OCI-LY1 (cell line): ENCODE data around the gene LCP2.

Experiments
- H2AFZ ChIP-seq: fragments of 200-600 bp; sonication (generic), shearing (Covaris generic); 2 replicates; pipeline ENCODE4 v1.6.0; 2014; ENCODE audit warnings: antibody characterized with exemption, mild to moderate bottlenecking, low read length
- H3F3A ChIP-seq: fragments of 200-600 bp; sonication (generic), shearing (Covaris generic); 2 replicates; pipeline ENCODE4 v1.6.0; 2014; ENCODE audit warnings: mild to moderate bottlenecking, antibody characterized with exemption, low read length, moderate library complexity; ENCODE audit not compliant: insufficient read depth
- H3K27ac ChIP-seq: fragments of 200-600 bp; sonication (generic); 2 replicates; pipeline ENCODE4 v1.5.1; 2014; ENCODE audit warnings: low read length, mixed run types, mild to moderate bottlenecking, low read depth; ENCODE audit not compliant: poor library complexity, severe bottlenecking
- H3K27me3 ChIP-seq: fragments of 200-600 bp; sonication (generic); 2 replicates; pipeline ENCODE4 v1.6.0; 2014; ENCODE audit warnings: antibody characterized with exemption, mild to moderate bottlenecking, low read length, moderate library complexity; ENCODE audit not compliant: insufficient read depth
- H3K36me3 ChIP-seq: fragments of 200-600 bp; sonication (generic); 2 replicates; pipeline ENCODE4 v1.6.1; 2014; ENCODE audit warnings: mild to moderate bottlenecking, antibody characterized with exemption, low read length, moderate library complexity, mixed read lengths; ENCODE audit not compliant: insufficient read depth
- H3K4me1 ChIP-seq: fragments of 200-600 bp; sonication (generic); 2 replicates; pipeline ENCODE4 v1.5.1; 2014; ENCODE audit warnings: mild to moderate bottlenecking, low read length, moderate library complexity; ENCODE audit not compliant: insufficient read depth, severe bottlenecking
- H3K4me2 ChIP-seq: fragments of 200-600 bp; sonication (generic), shearing (Covaris generic); 2 replicates; pipeline ENCODE4 v1.6.1; 2014; ENCODE audit warnings: low read length
- H3K4me3 ChIP-seq: fragments of 200-600 bp; sonication (generic); 2 replicates; pipeline ENCODE4 v1.5.1; 2014; ENCODE audit warnings: low read length, low read depth, mild to moderate bottlenecking, mixed read lengths; ENCODE audit not compliant: poor library complexity, severe bottlenecking
- H3K79me2 ChIP-seq: fragments of 200-600 bp; shearing (Covaris generic); 2 replicates; pipeline ENCODE4 v1.6.1; 2016; ENCODE audit warnings: mixed run types, low read length, mixed read lengths; ENCODE audit not compliant: insufficient read depth
- H3K9ac ChIP-seq: fragments of 200-600 bp; sonication (generic), shearing (Covaris generic); 2 replicates; pipeline ENCODE4 v1.6.1; 2014; ENCODE audit warnings: mild to moderate bottlenecking, low read length, mixed read lengths
- H3K9me2 ChIP-seq: fragments of 200-600 bp; sonication (generic), shearing (Covaris generic); 2 replicates; pipeline ENCODE4 v1.6.1; 2014; ENCODE audit warnings: low read depth, mild to moderate bottlenecking, low read length, mixed read lengths
- H3K9me3 ChIP-seq: fragments of 200-600 bp; shearing (Covaris generic); 2 replicates; pipeline ENCODE4 v1.6.1; 2014; ENCODE audit warnings: low read length, mixed read lengths
- H4K20me1 ChIP-seq: fragments of 200-600 bp; sonication (generic), shearing (Covaris generic); 2 replicates; pipeline ENCODE4 v1.6.0; 2016; ENCODE audit warnings: mild to moderate bottlenecking, low read length; ENCODE audit not compliant: insufficient read depth
- CTCF ChIP-seq: fragments of 200-600 bp; sonication (generic), shearing (Covaris generic); IDR thresholded peaks from 2 replicates; pipeline ENCODE4 v1.5.1; 2017; ENCODE audit warnings: mild to moderate bottlenecking, antibody characterized with exemption, low read length, moderate library complexity, mixed read lengths
- EZH2 ChIP-seq: fragments of 200-600 bp; sonication (generic), shearing (Covaris generic); IDR thresholded peaks from 2 replicates; pipeline ENCODE4 v1.8.0; 2017; ENCODE audit warnings: borderline replicate concordance, mixed run types, mild to moderate bottlenecking, antibody characterized with exemption, low read length, moderate library complexity, mixed read lengths

Gene LCP2

GRCh38 chr5:170313344-170313743 lies 15.8 kb upstream of the LCP2 start:
- no peak overlapping the region for H3K4me2 ChIP-seq
- no peaks in the 10 kb centered on the region for H3K79me2 ChIP-seq
- no peaks in the 10 kb centered on the region for H4K20me1 ChIP-seq
- H3K4me1 ChIP-seq: no peaks in the 10 kb centered on the region
- no peak overlapping the region for H3K9ac ChIP-seq
- no peaks in the 10 kb centered on the region for H3K9me3 ChIP-seq
- H3K36me3 ChIP-seq: no peaks in the 10 kb centered on the region
- H3F3A ChIP-seq: no peaks in the 10 kb centered on the region
- no peak overlapping the region for H3K27ac ChIP-seq
- TF ChIP-seq CTCF: no peak
- no peak for TF ChIP-seq EZH2
- no peak overlapping the region for H3K4me3 ChIP-seq
- H3K9me2 ChIP-seq: no peaks in the 10 kb centered on the region
- H2AFZ ChIP-seq: no peak overlapping the region
- H3K27me3 ChIP-seq: no peaks in the 10 kb centered on the region

DNA sequence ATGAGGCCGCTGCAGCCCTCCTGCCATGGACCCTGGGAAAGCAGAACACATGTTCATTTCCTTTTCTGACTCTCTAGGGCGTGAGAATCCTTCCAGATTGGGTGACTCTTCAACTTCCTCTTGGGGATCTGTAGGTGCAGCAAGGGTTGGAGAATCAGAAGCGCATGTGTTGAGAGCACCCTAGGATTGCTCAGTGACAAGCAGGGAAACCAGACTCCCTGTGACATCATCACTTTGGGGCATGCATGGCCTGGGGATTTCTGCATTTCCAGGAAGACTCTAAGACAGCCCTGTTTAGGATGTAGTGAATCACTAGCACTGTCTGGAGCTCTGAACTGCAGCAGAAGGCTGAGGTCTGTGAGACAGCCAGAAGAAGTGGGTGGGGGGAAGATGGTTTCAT lies 15.1 kb upstream of the LCP2 start:
- H3F3A ChIP-seq: no peaks in the 10 kb centered on the region
- H3K27ac ChIP-seq: no peak overlapping the region
- no peak overlapping the region for H3K9ac ChIP-seq
- H3K4me3 ChIP-seq: no peak overlapping the region
- H3K9me3 ChIP-seq: no peaks in the 10 kb centered on the region
- H3K9me2 ChIP-seq: no peaks in the 10 kb centered on the region
- no peaks in the 10 kb centered on the region for H3K27me3 ChIP-seq
- H3K4me1 ChIP-seq: no peaks in the 10 kb centered on the region
- H4K20me1 ChIP-seq: no peaks in the 10 kb centered on the region
- no peaks in the 10 kb centered on the region for H3K79me2 ChIP-seq
- no peak overlapping the region for H2AFZ ChIP-seq
- TF ChIP-seq EZH2 (no peak), CTCF (no peak)
- no peaks in the 10 kb centered on the region for H3K36me3 ChIP-seq
- no peak overlapping the region for H3K4me2 ChIP-seq

DNA sequence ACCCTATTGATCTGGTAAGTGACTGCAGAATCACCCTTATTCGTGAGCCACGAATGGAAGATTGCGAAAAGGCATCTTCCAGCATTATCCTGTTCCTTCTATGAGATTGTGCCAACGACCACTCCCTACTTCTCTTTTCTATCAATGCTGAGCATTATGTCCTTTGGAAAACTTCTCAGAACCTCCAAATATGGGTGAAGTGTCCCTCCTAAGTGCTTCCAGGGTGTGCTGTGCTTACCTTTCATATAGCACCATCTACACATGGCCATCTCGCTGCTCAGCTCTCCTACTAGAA lies 14.7 kb upstream of the LCP2 start:
- Histone ChIP-seq H3K9me3 (no peaks in the 10 kb centered on the region), H3F3A (no peaks in the 10 kb centered on the region)

More for the DNA sequence above, 14.7 kb upstream of the LCP2 start:
- H2AFZ ChIP-seq: no peak overlapping the region
- no peak for TF ChIP-seq CTCF
- TF ChIP-seq EZH2: no peak
- H3K27ac ChIP-seq: no peak overlapping the region
- no peaks in the 10 kb centered on the region for H3K9me2 ChIP-seq
- H3K4me1 ChIP-seq: no peaks in the 10 kb centered on the region
- no peak overlapping the region for H3K4me2 ChIP-seq
- H3K9ac ChIP-seq: no peak overlapping the region
- H3K36me3 ChIP-seq: no peaks in the 10 kb centered on the region
- H3K4me3 ChIP-seq: no peak overlapping the region
- no peaks in the 10 kb centered on the region for H3K79me2 ChIP-seq
- no peaks in the 10 kb centered on the region for H4K20me1 ChIP-seq
- no peaks in the 10 kb centered on the region for H3K27me3 ChIP-seq
